Measurements from ENCODE around the gene MR1.

MR1 gene

DNA sequence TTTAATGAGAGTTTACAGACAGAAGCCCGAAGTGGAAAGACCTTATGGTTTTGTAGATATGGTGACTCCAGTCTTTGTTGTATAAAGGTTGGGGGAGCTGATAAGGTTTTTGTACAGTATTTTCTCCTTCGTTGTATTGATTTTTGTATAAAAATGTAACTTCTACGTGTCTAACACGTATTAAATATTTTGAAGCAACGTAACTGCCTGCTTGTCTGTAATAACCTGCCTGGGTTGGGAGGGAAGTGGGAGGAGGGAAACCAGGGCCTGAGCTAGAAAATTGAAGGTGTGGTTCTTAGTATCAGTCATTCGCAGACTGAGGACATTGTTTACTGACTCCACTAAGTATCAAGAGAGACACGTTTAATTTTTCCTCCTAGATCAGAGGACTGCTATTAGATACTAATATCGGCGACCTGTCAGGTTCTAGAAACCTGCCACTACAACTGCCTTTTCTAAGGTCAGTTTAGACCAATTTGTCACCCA is 56.9 kb downstream of the MR1 start:
- no peak for DNase-seq (ENCODE audit: low spot score)

GRCh38 chr1:181091309-181092040 is 57.7 kb downstream of the MR1 start:
- DNase-seq (ENCODE audit: low spot score), result no peak

DNA sequence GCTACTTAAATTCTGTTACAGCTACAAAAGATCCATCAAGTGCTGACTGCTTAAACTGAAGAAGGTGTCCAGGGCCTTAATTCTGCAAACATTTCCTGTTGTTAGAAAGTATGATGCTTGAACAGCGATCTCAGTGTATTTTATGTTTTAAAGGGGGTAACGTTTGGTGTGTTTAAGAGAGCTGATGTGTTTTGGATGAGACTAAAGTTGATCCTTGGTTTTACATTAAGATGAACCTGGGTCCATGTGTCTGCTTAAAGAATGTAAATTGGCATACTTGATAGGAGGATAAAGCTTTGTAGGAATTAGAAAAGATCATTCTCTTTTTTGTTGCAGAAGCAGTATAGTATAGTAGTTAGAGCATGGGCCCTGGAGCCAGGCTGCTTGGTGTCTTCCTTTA is 58.3 kb downstream of the MR1 start:
- DNase-seq (ENCODE audit: low spot score), result no peak

- DNase-seq (ENCODE audit: low spot score), result no peak
These were observed 59.2 kb downstream of the MR1 start for GRCh38 chr1:181092883-181093458.

- no peak for DNase-seq (ENCODE audit: low spot score)
These were observed 60.8 kb downstream of the MR1 start for GRCh38 chr1:181094416-181095212.

DNA sequence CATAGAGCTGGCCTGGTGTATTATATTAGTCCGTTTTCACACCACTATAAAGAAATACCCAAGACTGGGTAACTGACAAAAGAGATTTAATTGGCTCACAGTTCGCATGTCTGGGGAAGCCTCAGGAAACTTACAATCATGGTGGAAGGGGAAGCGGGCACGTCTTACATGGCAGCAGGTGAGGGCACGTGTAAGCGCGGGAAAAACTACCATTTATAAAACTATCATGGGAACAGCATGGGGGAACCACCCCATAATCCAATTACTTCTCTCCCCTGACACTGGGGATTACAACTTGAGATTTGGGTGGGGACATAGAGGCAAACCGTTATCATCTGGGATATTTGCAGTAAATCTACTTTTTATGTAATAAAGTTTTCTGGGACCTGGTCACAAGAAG is 61.5 kb downstream of the MR1 start:
- no peak for DNase-seq (ENCODE audit: low spot score)

GRCh38 chr1:181095763-181096184 is 62.0 kb downstream of the MR1 start:
- DNase-seq (ENCODE audit: low spot score), result no peak

DNA sequence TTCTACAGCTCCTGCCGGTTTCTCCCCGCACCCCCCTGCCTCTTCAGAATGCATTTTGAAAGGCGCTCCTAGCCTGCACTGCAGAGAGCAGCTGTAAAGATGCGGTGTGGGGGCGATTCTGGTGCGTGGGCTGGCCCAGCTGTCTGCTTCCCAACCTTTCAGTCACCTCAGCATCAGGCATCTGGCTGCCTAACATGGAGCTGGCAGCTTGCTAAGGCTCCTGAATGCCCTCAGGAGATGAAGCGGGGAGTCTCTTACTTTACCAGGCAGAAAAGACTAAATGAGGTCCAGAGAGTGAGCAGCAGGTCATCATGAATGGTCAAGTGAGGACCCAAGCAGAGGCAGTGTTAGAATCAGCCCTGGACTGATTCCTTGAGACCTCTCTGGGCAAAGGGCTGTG is 63.5 kb downstream of the MR1 start:
- DNase-seq (ENCODE audit: low spot score), result no peak

- DNase-seq (ENCODE audit: low spot score), result no peak
These were observed 65.6 kb downstream of the MR1 start for GRCh38 chr1:181099152-181100014.

DNA sequence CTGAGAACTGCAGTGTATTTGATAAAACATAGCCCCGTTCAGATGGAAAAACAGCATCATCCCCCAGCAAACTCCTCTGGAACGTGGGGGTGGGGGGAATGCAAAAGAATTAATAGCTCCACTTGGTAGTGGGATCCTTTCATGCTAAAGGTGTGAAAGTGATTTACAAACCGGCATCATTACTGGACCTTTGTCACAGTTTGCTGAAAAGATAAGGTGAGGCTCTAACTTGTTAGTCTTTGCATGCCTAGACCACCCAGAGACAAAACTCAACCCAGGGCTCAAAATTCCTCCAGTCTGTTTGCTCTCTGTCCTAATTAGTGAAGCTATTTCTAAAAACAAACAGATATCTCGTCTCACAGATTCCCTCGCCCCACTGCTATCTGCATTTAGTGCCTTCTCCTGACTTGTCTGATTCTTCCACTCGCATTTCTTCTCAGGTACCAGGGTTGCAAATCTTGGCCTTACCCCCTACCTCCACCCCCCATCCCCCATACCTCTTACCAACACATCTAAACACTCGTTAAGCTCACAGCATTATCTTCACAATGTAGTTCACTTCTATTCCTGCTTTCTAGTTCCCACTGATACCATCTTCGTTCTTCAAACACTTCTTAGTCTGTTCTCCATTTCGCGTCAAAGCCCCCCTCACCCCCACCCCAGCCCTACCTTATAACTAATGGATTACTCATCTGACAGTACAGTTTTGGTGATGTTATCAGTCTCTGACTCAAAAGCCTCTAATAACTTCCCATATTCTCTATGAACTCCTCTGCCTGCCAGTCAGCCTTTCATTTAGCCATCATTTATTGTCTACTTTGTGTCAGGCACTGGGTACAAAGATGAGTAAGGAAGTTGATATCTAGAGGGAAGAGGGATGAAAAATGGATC is 66.5 kb downstream of the MR1 start:
- no peak for DNase-seq (ENCODE audit: low spot score)

DNA sequence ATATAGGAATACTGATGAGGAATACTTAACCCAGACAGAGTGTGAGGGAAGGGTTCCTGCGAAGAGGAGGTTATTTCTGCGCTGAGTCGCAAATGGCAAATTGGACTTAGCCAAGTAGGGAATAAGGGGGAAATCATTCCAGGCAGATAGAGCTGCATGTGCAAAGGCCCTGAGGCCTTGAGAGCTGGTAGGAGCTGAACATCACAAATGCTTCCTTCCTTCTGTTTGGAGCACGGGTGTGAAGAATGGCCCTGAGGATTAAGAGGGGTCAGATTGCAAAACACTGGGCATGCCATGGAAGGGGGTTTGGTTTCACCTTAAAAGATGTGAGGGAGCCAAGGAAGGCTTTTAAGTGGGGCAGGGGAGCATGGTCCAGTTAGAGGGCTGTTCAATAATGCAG is 67.2 kb downstream of the MR1 start:
- DNase-seq (ENCODE audit: low spot score), result no peak

GRCh38 chr1:181101581-181102226 is 67.9 kb downstream of the MR1 start:
- DNase-seq (ENCODE audit: low spot score), result no peak

DNA sequence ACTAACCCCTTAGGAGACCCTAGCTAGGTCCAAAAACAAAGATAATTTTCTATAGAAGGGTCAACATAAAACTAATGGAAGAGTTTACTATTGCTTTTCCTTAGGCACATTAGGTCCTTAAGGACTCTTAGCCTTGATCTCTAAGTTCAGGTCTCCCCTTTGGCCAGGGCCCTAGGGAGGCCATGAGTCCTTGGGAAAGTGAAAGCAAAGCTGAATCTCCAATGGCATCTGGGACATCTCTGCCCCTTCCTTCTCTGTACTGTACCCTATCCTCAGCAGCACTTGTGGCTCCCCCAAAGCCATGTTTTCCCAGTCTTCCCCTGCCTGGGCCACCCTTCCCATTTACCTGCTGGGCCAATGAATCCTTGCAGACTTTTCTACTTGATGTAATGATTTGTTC is 69.1 kb downstream of the MR1 start:
- no peak for DNase-seq (ENCODE audit: low spot score)

- no peak for DNase-seq (ENCODE audit: low spot score)
These were observed 69.6 kb downstream of the MR1 start for GRCh38 chr1:181103399-181103798.

DNA sequence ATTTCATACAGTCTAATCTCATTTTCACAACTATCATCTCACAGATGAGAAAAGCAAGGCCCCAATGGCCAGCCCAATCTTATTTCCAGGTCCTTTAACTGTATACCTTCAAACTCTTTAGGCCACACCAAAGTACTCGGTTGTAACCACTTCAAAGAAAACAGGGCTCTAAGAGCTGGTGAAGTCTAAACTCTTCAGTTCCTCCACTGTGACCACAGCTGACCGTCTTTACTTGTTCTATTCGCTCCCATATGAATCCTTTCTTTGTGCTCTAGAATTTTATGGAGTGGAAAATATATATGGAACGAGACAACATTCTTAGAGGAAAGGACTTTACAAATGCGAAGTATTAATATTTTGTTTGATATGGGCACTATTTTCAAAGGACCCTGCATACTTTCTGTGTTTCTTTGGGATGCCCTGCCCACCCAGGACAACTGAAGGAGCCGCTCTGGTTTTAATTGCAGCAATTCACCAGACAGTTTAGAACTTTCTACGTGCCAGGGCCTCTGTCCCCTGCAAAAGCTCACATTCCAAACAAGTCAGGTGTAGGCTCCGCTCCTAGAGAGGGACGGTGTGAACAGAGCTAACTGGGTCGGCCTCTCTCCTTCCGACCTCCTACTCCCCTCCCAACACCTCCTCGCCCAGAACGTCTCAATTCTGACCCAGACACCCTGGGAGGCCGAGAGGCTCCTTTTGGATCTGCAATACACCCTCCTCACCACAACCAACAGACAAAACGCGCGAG is 70.4 kb downstream of the MR1 start:
- no peak for DNase-seq (ENCODE audit: low spot score)

- peak; percentile 59 for DNase-seq (ENCODE audit: low spot score)
These were observed 71.0 kb downstream of the MR1 start for GRCh38 chr1:181104790-181105133.

- peak; percentile 82 for DNase-seq (ENCODE audit: low spot score)
These were observed 71.6 kb downstream of the MR1 start for GRCh38 chr1:181105134-181106021.

- no peak for DNase-seq (ENCODE audit: low spot score)
These were observed 72.2 kb downstream of the MR1 start for GRCh38 chr1:181106022-181106312.

DNA sequence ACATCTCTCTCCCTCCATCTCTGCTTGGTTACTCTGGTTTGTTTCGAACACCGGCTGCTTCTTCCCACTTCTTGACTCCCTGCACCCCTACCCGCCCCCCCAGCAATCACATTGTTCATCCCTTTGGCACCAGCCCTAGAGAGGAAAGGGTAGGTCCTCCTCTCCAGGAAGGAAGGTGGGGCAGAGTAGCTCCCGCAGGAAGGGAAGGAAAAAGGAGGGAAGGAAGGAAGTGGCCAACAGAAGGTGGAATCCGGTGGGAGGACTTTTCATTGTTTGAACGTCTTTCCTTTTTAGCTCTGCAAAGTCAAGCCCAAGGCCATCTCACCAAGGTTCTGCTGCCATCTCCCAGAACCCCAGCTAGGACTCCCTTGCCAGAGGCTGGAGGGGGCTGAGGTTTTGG is 72.7 kb downstream of the MR1 start:
- DNase-seq (ENCODE audit: low spot score), result no peak

All from SK-N-DZ (cell line).